IMR-90 (cell line): ENCODE data around the gene TMEM247. TPM values are rescaled to one million over a fixed set of nuclear protein-coding genes. Genes with fewer than 3 reads are reported as not detected.
A peak's percentile ranks its signal among the peaks of the same experiment; 100 is the strongest.

ENCODE experiments used
- ATAC-seq: fragments of 200-7000 bp; cut with Tn5 transposase; 2 replicates; pipeline ENCODE4 v1.9.1; 2020; ENCODE audit warnings: low read depth, mild to moderate bottlenecking, moderate library complexity
- BruUV-seq: library from RNA; stranded (reverse); fragments of 400-500 nt; replicated peaks from 2 replicates; lab custom pipeline; 2021; lab: Mats Ljungman, UMichigan
- CTCF ChIA-PET: fragments of 300-600 bp; formaldehyde crosslinking; extraction: SDS; loops from one replicate; lab custom pipeline; 2021; ENCODE audit warnings: antibody characterized with exemption; lab: Yijun Ruan, JAX
- POLR2A ChIA-PET: fragments of 300-600 bp; sonication (Branson Sonifier 250); formaldehyde crosslinking; loops from one replicate; lab custom pipeline; 2022; ENCODE audit warnings: antibody characterized with exemption; ENCODE audit not compliant: unreplicated experiment; lab: Charles Lee
- DNase-seq: peaks from one replicate; pipeline ENCODE4 v3.0.0; 2013
- H2AFZ ChIP-seq: replicated peaks from 2 replicates; pipeline ENCODE3; 2013; ENCODE audit warnings: low read length, mild to moderate bottlenecking; ENCODE audit not compliant: poor library complexity
- H2AK5ac ChIP-seq: 2 replicates; pipeline ENCODE4 v1.6.1; 2013; ENCODE audit warnings: low read depth, low read length, inconsistent platforms
- H2AK9ac ChIP-seq: replicated peaks from 2 replicates; pipeline ENCODE3; 2013; ENCODE audit warnings: mild to moderate bottlenecking, low read depth, low read length, moderate library complexity; ENCODE audit not compliant: poor library complexity
- H2BK120ac ChIP-seq: 2 replicates; pipeline ENCODE4 v1.6.1; 2013; ENCODE audit warnings: low read depth, low read length, inconsistent platforms
- H2BK15ac ChIP-seq: 3 replicates; pipeline ENCODE4 v1.6.1; 2013; ENCODE audit warnings: low read depth, low read length, inconsistent platforms
- H2BK20ac ChIP-seq: 2 replicates; pipeline ENCODE4 v1.6.1; 2013; ENCODE audit warnings: low read depth, mild to moderate bottlenecking, inconsistent platforms, low read length, moderate library complexity
- H2BK5ac ChIP-seq: 2 replicates; pipeline ENCODE4 v1.6.1; 2013; ENCODE audit warnings: mild to moderate bottlenecking, low read depth, low read length, inconsistent platforms; ENCODE audit not compliant: poor library complexity, severe bottlenecking
- H3K14ac ChIP-seq: replicated peaks from 2 replicates; pipeline ENCODE4 v1.6.1; 2013; ENCODE audit warnings: low read depth, low read length, inconsistent platforms
- H3K18ac ChIP-seq: 2 replicates; pipeline ENCODE4 v1.6.1; 2013; ENCODE audit warnings: low read depth, low read length, control low read depth
- H3K23ac ChIP-seq: 2 replicates; pipeline ENCODE4 v1.6.1; 2013; ENCODE audit warnings: low read depth, low read length, inconsistent platforms
- H3K27ac ChIP-seq: 2 replicates; pipeline ENCODE4 v1.5.1; 2013; ENCODE audit warnings: mild to moderate bottlenecking, control low read depth, low read length; ENCODE audit not compliant: insufficient read depth
- H3K27me3 ChIP-seq: 2 replicates; pipeline ENCODE4 v1.6.1; 2013; ENCODE audit warnings: low read length; ENCODE audit not compliant: control insufficient read depth, insufficient read depth
- H3K36me3 ChIP-seq: 2 replicates; pipeline ENCODE4 v1.6.1; 2013; ENCODE audit warnings: low read length, mixed read lengths; ENCODE audit not compliant: control insufficient read depth, insufficient read depth
- H3K4ac ChIP-seq: 2 replicates; pipeline ENCODE4 v1.6.1; 2013; ENCODE audit warnings: low read depth, low read length, inconsistent platforms
- H3K4me1 ChIP-seq: 2 replicates; pipeline ENCODE4 v1.6.1; 2013; ENCODE audit warnings: low read length, mixed read lengths; ENCODE audit not compliant: control insufficient read depth, insufficient read depth
- H3K4me2 ChIP-seq: 2 replicates; pipeline ENCODE4 v1.6.1; 2013; ENCODE audit warnings: low read depth, mild to moderate bottlenecking, control low read depth, low read length, moderate library complexity
- H3K4me3 ChIP-seq: 2 replicates; pipeline ENCODE4 v1.5.1; 2013; ENCODE audit warnings: low read depth, mild to moderate bottlenecking, control low read depth, low read length, moderate library complexity; ENCODE audit not compliant: insufficient read depth
- H3K56ac ChIP-seq: 2 replicates; pipeline ENCODE4 v1.6.1; 2013; ENCODE audit warnings: low read length, inconsistent platforms; ENCODE audit not compliant: insufficient read depth; ENCODE audit errors: extremely low read depth
- H3K79me1 ChIP-seq, 2 experiments: 2 replicates each; pipeline ENCODE4 v1.6.1; 2013; ENCODE audit warnings: low read length in 2 of 2, inconsistent platforms in 1 of 2, low read depth in 1 of 2
- H3K9ac ChIP-seq: 2 replicates; pipeline ENCODE4 v1.6.1; 2013; ENCODE audit warnings: low read depth, low read length, control low read depth
- H3K9me1 ChIP-seq: 2 replicates; pipeline ENCODE4 v1.6.1; 2013; ENCODE audit warnings: low read length, inconsistent platforms; ENCODE audit not compliant: insufficient read depth
- H3K9me3 ChIP-seq: 2 replicates; pipeline ENCODE4 v1.6.1; 2013; ENCODE audit warnings: low read length; ENCODE audit not compliant: control insufficient read depth, insufficient read depth
- H4K20me1 ChIP-seq: 2 replicates; pipeline ENCODE4 v1.6.1; 2013; ENCODE audit warnings: low read length, inconsistent platforms; ENCODE audit not compliant: insufficient read depth
- H4K5ac ChIP-seq: 2 replicates; pipeline ENCODE4 v1.6.1; 2013; ENCODE audit warnings: mild to moderate bottlenecking, low read depth, low read length, control low read depth
- H4K8ac ChIP-seq, 2 experiments: 2 replicates each; pipeline ENCODE4 v1.6.1; 2013; ENCODE audit warnings: low read depth in 2 of 2, low read length in 2 of 2, control low read depth in 1 of 2, inconsistent platforms in 1 of 2
- H4K91ac ChIP-seq: 2 replicates; pipeline ENCODE4 v1.6.1; 2013; ENCODE audit warnings: low read depth, low read length, inconsistent platforms; ENCODE audit not compliant: insufficient read depth
- BHLHE40 ChIP-seq: fragments of 150-350 bp; IDR thresholded peaks from 2 replicates; pipeline ENCODE4 v1.6.1; 2016; ENCODE audit warnings: mild to moderate bottlenecking, low read depth, low read length
- CEBPB ChIP-seq: IDR thresholded peaks from 2 replicates; pipeline ENCODE4 v1.6.1; 2012; ENCODE audit warnings: low read depth, low read length, improper control_type of control experiment
- CHD1 ChIP-seq: IDR thresholded peaks from 2 replicates; pipeline ENCODE4 v1.6.1; 2012; ENCODE audit warnings: low read depth, low read length, improper control_type of control experiment
- CTCF ChIP-seq: conservative IDR thresholded peaks from 2 replicates; pipeline ENCODE4 v1.5.1; 2012; ENCODE audit warnings: mild to moderate bottlenecking, low read depth, low read length, improper control_type of control experiment
- ELK1 ChIP-seq: fragments of 150-350 bp; IDR thresholded peaks from 2 replicates; pipeline ENCODE4 v1.6.1; 2016; ENCODE audit warnings: low read depth, mild to moderate bottlenecking, low read length, moderate library complexity, borderline replicate concordance
- FOS ChIP-seq: fragments of 150-350 bp; IDR thresholded peaks from 2 replicates; pipeline ENCODE4 v1.6.1; 2016; ENCODE audit warnings: low read depth, low read length
- MAFK ChIP-seq: IDR thresholded peaks from 2 replicates; pipeline ENCODE4 v1.6.1; 2012; ENCODE audit warnings: low read depth, low read length, improper control_type of control experiment
- MAZ ChIP-seq: IDR thresholded peaks from 2 replicates; pipeline ENCODE4 v1.6.1; 2012; ENCODE audit warnings: low read depth, mild to moderate bottlenecking, low read length, improper control_type of control experiment, moderate library complexity, borderline replicate concordance
- MXI1 ChIP-seq: IDR thresholded peaks from 2 replicates; pipeline ENCODE4 v1.6.1; 2012; ENCODE audit warnings: low read depth, mild to moderate bottlenecking, low read length, moderate library complexity, borderline replicate concordance
- NFE2L2 ChIP-seq: fragments of 150-350 bp; IDR thresholded peaks from 2 replicates; pipeline ENCODE4 v1.6.1; 2016; ENCODE audit warnings: low read depth, mild to moderate bottlenecking, low read length
- POLR2A ChIP-seq: IDR thresholded peaks from 2 replicates; pipeline ENCODE4 v1.6.1; 2012; ENCODE audit warnings: mild to moderate bottlenecking, low read depth, low read length
- RAD21 ChIP-seq: IDR thresholded peaks from 2 replicates; pipeline ENCODE4 v1.6.1; 2012; ENCODE audit warnings: low read length, improper control_type of control experiment
- RCOR1 ChIP-seq: IDR thresholded peaks from 2 replicates; pipeline ENCODE4 v1.6.1; 2012; ENCODE audit warnings: mild to moderate bottlenecking, low read length, improper control_type of control experiment; ENCODE audit not compliant: insufficient replicate concordance
- RFX5 ChIP-seq: IDR thresholded peaks from 2 replicates; pipeline ENCODE4 v1.8.0; 2012; ENCODE audit warnings: low read depth, mild to moderate bottlenecking, low read length, moderate library complexity
- SMC3 ChIP-seq: fragments of 150-350 bp; IDR thresholded peaks from 2 replicates; pipeline ENCODE4 v1.6.1; 2016; ENCODE audit warnings: low read depth, mild to moderate bottlenecking, antibody characterized with exemption, low read length, moderate library complexity
- WGBS, 2 experiments: methylation state at CpG; one replicate each; pipeline versions ENCODE4 v1.1.5 to v1.1.7; 2013; ENCODE audit warnings: missing lambda C conversion rate in 2 of 2; ENCODE audit not compliant: insufficient read length in 1 of 2; ENCODE audit errors: extremely low coverage in 2 of 2; 5-methylcytosine and 5-hydroxymethylcytosine counted together
- dilution Hi-C: fragments of 300-500 bp; cut with HindIII; formaldehyde crosslinking; loops from one replicate; pipeline ENCODE4 v1.14.3; 2018; ENCODE audit warnings: low sequenced_read_pairs; ENCODE audit not compliant: unreplicated experiment
- in situ Hi-C: fragments of 300-500 bp; cut with MboI; formaldehyde crosslinking; loops from 3 replicates; pipeline ENCODE4 v1.14.3; 2019; ENCODE audit warnings: low sequenced_read_pairs, inconsistent platforms, mixed read lengths
- intact Hi-C: fragments of 100-400 bp; cut with micrococcal nuclease; formaldehyde crosslinking; loops from 2 replicates; pipeline ENCODE4 v1.10.0; 2022
- polyA plus RNA-seq, 3 experiments: library from polyadenylated mRNA; depleted of rRNA; stranded (reverse); fragments of >200 nt; gene quantifications; 2 replicates each; pipeline ENCODE4 v1.2.3, GENCODE V29; 2012; ENCODE audit warnings: low replicate concordance in 1 of 3
- total RNA-seq: library from RNA; depleted of rRNA; stranded (reverse); fragments of >200 nt; gene quantifications from 2 replicates; pipeline ENCODE4 v1.2.3, GENCODE V29; 2012
- TF ChIP-seq, protein P1 (sequence below): fragments of 150-350 bp; IDR thresholded peaks from 2 replicates; pipeline ENCODE4 v1.6.1; 2017; ENCODE audit warnings: mild to moderate bottlenecking, antibody characterized with exemption, low read length, low read depth

TMEM247 gene
- total and polyA plus RNA-seq, 2 of the 4 experiments (the other 2 are of a cell fraction), result not detected

DNA sequence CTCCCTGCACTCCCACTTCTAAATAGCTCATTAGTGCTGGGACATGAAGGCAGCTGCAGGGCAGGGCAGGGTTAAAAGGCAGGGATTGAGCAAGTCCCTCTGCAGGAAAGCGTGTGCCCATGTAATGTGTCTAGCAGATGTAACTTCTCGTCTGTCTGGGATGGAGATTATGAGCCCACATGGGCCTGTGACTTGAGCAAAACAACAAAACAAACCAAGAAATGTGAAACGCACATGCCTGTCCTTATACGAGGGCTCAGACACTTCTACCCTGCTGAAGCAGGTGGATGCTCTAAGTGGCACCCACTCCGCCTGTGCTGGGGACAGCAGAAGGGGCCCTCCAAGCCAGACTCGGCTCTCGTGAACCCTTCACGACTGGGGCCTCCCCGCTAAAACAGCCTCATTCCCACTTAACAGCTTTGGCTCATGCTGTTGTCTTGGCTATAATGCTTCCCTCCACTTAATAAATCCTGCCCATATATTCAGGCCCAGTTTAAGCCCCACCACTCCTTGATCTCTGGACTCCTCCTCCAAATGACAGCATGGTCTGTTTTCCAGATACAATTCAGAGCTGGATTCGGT lies 40.9 kb downstream of the TMEM247 start:
- H3K79me1 ChIP-seq, result no peaks in the 10 kb centered on the region
- H3K9me3 ChIP-seq, result peaks cover 4% of the 10 kb centered on the region
- no peaks in the 10 kb centered on the region for H4K20me1 ChIP-seq
- H2BK5ac ChIP-seq, result no peak overlapping the region
- peaks cover 2% of the 10 kb centered on the region; the same call in 1 of the 2 replicates for H3K4me1 ChIP-seq
- H2BK120ac ChIP-seq, result no peak overlapping the region
- no peak overlapping the region for H4K91ac ChIP-seq
- intact Hi-C loops (no loop called here), in situ Hi-C loops (no loop called here), dilution Hi-C loops (no loop called here)
- no peak overlapping the region for H3K4me3 ChIP-seq
- H2AK5ac ChIP-seq, result 0 out of 2 replicates have a peak overlapping the region, but pooled peaks have one; percentile 45
- no peaks in the 10 kb centered on the region for H3K36me3 ChIP-seq
- no peak; the same call in 1 of the 2 replicates for ATAC-seq
- POLR2A ChIA-PET, result no interaction called here
- 47% methylated on average over 5 of the region's 10 CpGs; no CpG with 5 or more reads in 1 of the 2 experiments for WGBS, 2 experiments
- H2BK20ac ChIP-seq, result no peak overlapping the region
- H3K18ac ChIP-seq, result no peak overlapping the region
- H3K27ac ChIP-seq, result no peak overlapping the region
- CTCF ChIA-PET, result no interaction called here
- peak overlapping the region; percentile 39 for H2AFZ ChIP-seq
- H3K27me3 ChIP-seq, result no peaks in the 10 kb centered on the region
- no peak for DNase-seq
- H2BK15ac ChIP-seq, result no peak overlapping the region
- no peak overlapping the region for H3K4me2 ChIP-seq
- H3K9ac ChIP-seq, result no peak overlapping the region
- H4K5ac ChIP-seq, result no peak overlapping the region; the same call in 1 of the 2 replicates
- no peak overlapping the region; the same call in 1 of the 2 replicates for H3K23ac ChIP-seq
- H3K56ac ChIP-seq, result no peak overlapping the region
- H4K8ac ChIP-seq, result no peak overlapping the region
- H2AK9ac ChIP-seq, result no peak overlapping the region
- BruUV-seq, result no TSS peak
- H3K14ac ChIP-seq, result no peak overlapping the region
- TF ChIP-seq FOS (no peak), CEBPB (no peak), ELK1 (no peak), CTCF (no peak), BHLHE40 (no peak), RCOR1 (no peak), MAZ (no peak), CHD1 (no peak), RAD21 (no peak), POLR2A (no peak), NFE2L2 (no peak), MXI1 (no peak), RFX5 (no peak), MAFK (no peak), SMC3 (no peak)
- TF ChIP-seq, protein P1, sequence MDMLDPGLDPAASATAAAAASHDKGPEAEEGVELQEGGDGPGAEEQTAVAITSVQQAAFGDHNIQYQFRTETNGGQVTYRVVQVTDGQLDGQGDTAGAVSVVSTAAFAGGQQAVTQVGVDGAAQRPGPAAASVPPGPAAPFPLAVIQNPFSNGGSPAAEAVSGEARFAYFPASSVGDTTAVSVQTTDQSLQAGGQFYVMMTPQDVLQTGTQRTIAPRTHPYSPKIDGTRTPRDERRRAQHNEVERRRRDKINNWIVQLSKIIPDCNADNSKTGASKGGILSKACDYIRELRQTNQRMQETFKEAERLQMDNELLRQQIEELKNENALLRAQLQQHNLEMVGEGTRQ, result no peak
- 0 out of 2 replicates have a peak, but pooled peaks cover 5% of the 10 kb centered on the region for H3K9me1 ChIP-seq
- H3K4ac ChIP-seq, result no peak overlapping the region
